Neural cell (in vitro differentiated cells): ENCODE data around the gene HRK. TPM values are rescaled to one million over a fixed set of nuclear protein-coding genes. Genes with fewer than 3 reads are reported as not detected.
A peak's percentile ranks its signal among the peaks of the same experiment; 100 is the strongest.

ENCODE experiments used
- H2AFZ ChIP-seq: fragments of 200-600, 300-800 bp; sonication (generic), shearing (Covaris generic); 2 replicates; pipeline ENCODE4 v1.6.0; 2014; ENCODE audit warnings: low read depth, mild to moderate bottlenecking, antibody characterized with exemption, low read length, moderate library complexity
- H3F3A ChIP-seq: fragments of 200-600 bp; shearing (Covaris generic); 2 replicates; pipeline ENCODE4 v1.6.1; 2016; ENCODE audit warnings: mild to moderate bottlenecking, moderate library complexity, mixed read lengths, antibody characterized with exemption, low read length; ENCODE audit not compliant: insufficient read depth, poor library complexity, severe bottlenecking
- H3K27ac ChIP-seq: fragments of 200-600, 300-800 bp; sonication (generic), shearing (Covaris generic); 2 replicates; pipeline ENCODE4 v1.5.1; 2014; ENCODE audit warnings: mild to moderate bottlenecking, low read length, moderate library complexity
- H3K27me3 ChIP-seq: fragments of 300-800, 200-600 bp; sonication (generic), shearing (Covaris generic); 2 replicates; pipeline ENCODE4 v1.6.0; 2014; ENCODE audit warnings: mild to moderate bottlenecking, low read depth, low read length, moderate library complexity; ENCODE audit not compliant: insufficient read depth
- H3K36me3 ChIP-seq: fragments of 300-800, 200-600 bp; sonication (generic), shearing (Covaris generic); 2 replicates; pipeline ENCODE4 v1.5.1; 2014; ENCODE audit warnings: mild to moderate bottlenecking, antibody characterized with exemption, low read length, moderate library complexity; ENCODE audit not compliant: insufficient read depth
- H3K4me2 ChIP-seq: fragments of 300-800, 200-600 bp; sonication (generic), shearing (Covaris generic); 2 replicates; pipeline ENCODE4 v1.6.0; 2014; ENCODE audit warnings: mild to moderate bottlenecking, low read length
- H3K4me3 ChIP-seq: fragments of 300-800, 200-600 bp; sonication (generic), shearing (Covaris generic); 2 replicates; pipeline ENCODE4 v1.5.1; 2014; ENCODE audit warnings: mild to moderate bottlenecking, low read length, moderate library complexity
- H3K79me2 ChIP-seq: fragments of 200-600 bp; shearing (Covaris generic); replicated peaks from 2 replicates; pipeline ENCODE4 v1.6.0; 2014; ENCODE audit warnings: mild to moderate bottlenecking, low read length, moderate library complexity; ENCODE audit not compliant: insufficient read depth
- H3K9ac ChIP-seq: fragments of 300-800, 200-600 bp; sonication (generic), shearing (Covaris generic); 2 replicates; pipeline ENCODE4 v1.6.1; 2016; ENCODE audit warnings: mild to moderate bottlenecking, low read length, mixed read lengths
- H3K9me2 ChIP-seq: fragments of 200-600 bp; shearing (Covaris generic); 2 replicates; pipeline ENCODE4 v1.6.1; 2016; ENCODE audit warnings: mild to moderate bottlenecking, low read length, mixed read lengths; ENCODE audit not compliant: insufficient read depth
- H3K9me3 ChIP-seq: fragments of 200-600, 300-800 bp; sonication (generic), shearing (Covaris generic); 2 replicates; pipeline ENCODE4 v1.6.1; 2016; ENCODE audit warnings: mild to moderate bottlenecking, mixed run types, low read length, moderate library complexity, mixed read lengths
- H4K20me1 ChIP-seq: fragments of 200-600 bp; shearing (Covaris generic); 2 replicates; pipeline ENCODE4 v1.6.1; 2016; ENCODE audit warnings: mild to moderate bottlenecking, mixed run types; ENCODE audit not compliant: insufficient read depth
- EP300 ChIP-seq: fragments of 450-650 bp; conservative IDR thresholded peaks from 2 replicates; pipeline ENCODE4 v1.6.1; 2014; ENCODE audit warnings: antibody characterized with exemption, mild to moderate bottlenecking, moderate library complexity; ENCODE audit not compliant: poor library complexity, severe bottlenecking
- EZH2 ChIP-seq: fragments of 200-600, 300-800 bp; shearing (Covaris generic), sonication (generic); IDR thresholded peaks from 2 replicates; pipeline ENCODE4 v1.6.1; 2014; ENCODE audit warnings: antibody characterized with exemption, low read length, borderline replicate concordance, mild to moderate bottlenecking; ENCODE audit not compliant: insufficient read depth, poor library complexity, severe bottlenecking
- MXI1 ChIP-seq: fragments of 450-650 bp; conservative IDR thresholded peaks from 2 replicates; pipeline ENCODE4 v1.6.1; 2014; ENCODE audit warnings: antibody characterized with exemption, mild to moderate bottlenecking; ENCODE audit not compliant: poor library complexity, severe bottlenecking
- POLR2AphosphoS5 ChIP-seq: IDR thresholded peaks from 2 replicates; pipeline ENCODE4 v1.6.1; 2012
- RAD21 ChIP-seq: fragments of 450-650 bp; conservative IDR thresholded peaks from 2 replicates; pipeline ENCODE4 v1.6.1; 2014; ENCODE audit warnings: antibody characterized with exemption, mild to moderate bottlenecking, moderate library complexity
- SMC3 ChIP-seq: fragments of 450-650 bp; conservative IDR thresholded peaks from 2 replicates; pipeline ENCODE4 v1.6.1; 2014; ENCODE audit warnings: antibody characterized with exemption, mild to moderate bottlenecking, moderate library complexity; ENCODE audit not compliant: poor library complexity
- TAF1 ChIP-seq: IDR thresholded peaks from 2 replicates; pipeline ENCODE4 v1.6.1; 2012; ENCODE audit warnings: low read depth
- polyA plus RNA-seq: library from polyadenylated mRNA; depleted of rRNA; stranded (reverse); fragments of >200 nt; gene quantifications from 2 replicates; pipeline ENCODE4 v1.2.3, GENCODE V29; 2014
- TF ChIP-seq, protein P1 (sequence below): fragments of 450-650 bp; IDR thresholded peaks from 2 replicates; pipeline ENCODE4 v1.5.1; 2014; ENCODE audit warnings: antibody characterized with exemption, mild to moderate bottlenecking, moderate library complexity; ENCODE audit not compliant: poor library complexity, severe bottlenecking
- TF ChIP-seq, protein P2 (sequence below): IDR thresholded peaks from 2 replicates; pipeline ENCODE4 v1.6.1; 2012; ENCODE audit warnings: borderline replicate concordance

HRK gene
- polyA plus RNA-seq, 1 donor from 2014 or later: 1.4 TPM

DNA sequence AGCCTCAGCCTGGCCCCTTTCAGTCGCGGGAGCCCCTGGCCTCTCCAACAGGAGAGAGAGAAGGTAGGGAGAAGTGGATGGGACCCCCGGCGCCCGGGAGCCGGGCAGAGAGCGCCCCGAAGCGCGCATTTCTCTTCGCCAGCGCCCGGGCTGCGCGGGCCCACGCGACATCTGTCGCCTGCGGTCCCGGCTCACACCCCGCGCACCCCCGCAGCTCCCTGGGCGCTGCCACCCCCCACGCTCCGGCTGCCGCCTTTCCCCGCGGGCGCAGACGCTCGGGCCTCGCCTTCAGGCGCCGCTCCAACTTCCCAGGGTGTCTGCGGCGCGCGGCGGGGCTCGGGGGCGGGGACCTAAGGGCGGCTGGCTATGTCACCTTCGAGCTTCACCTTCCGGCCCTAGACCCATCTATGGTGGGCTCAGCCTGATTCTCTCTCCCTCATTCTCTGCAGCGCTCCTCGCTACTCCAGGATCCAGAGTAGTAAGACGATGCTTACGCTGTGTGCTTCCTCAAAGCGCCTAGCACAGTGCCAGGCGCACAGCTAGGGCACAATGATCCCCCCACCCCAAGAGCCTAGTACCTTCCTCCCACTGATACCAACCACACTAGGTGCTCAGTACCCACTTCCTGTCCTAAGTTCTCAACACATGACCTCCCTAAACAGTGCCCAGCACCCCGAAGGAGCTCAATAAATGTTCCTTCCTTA is 1.6 kb downstream of the HRK start:
- Histone ChIP-seq H3K36me3 (no peaks in the 10 kb centered on the region), H3K27me3 (peaks cover 79% of the 10 kb centered on the region), H3K4me2 (no peak overlapping the region), H3K9ac (peak overlapping the region; percentile 18), H3K4me3 (peak overlapping the region; percentile 69), H3F3A (no peaks in the 10 kb centered on the region), H3K9me3 (peaks cover 1% of the 10 kb centered on the region), H4K20me1 (no peaks in the 10 kb centered on the region), H3K27ac (no peak overlapping the region), H3K79me2 (no peaks in the 10 kb centered on the region), H3K9me2 (no peaks in the 10 kb centered on the region), H2AFZ (no peak overlapping the region)
- TF ChIP-seq POLR2AphosphoS5: no peak
- no peak for TF ChIP-seq EP300
- TF ChIP-seq, protein P1, sequence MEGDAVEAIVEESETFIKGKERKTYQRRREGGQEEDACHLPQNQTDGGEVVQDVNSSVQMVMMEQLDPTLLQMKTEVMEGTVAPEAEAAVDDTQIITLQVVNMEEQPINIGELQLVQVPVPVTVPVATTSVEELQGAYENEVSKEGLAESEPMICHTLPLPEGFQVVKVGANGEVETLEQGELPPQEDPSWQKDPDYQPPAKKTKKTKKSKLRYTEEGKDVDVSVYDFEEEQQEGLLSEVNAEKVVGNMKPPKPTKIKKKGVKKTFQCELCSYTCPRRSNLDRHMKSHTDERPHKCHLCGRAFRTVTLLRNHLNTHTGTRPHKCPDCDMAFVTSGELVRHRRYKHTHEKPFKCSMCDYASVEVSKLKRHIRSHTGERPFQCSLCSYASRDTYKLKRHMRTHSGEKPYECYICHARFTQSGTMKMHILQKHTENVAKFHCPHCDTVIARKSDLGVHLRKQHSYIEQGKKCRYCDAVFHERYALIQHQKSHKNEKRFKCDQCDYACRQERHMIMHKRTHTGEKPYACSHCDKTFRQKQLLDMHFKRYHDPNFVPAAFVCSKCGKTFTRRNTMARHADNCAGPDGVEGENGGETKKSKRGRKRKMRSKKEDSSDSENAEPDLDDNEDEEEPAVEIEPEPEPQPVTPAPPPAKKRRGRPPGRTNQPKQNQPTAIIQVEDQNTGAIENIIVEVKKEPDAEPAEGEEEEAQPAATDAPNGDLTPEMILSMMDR: no peak
- no peak for TF ChIP-seq RAD21
- no peak for TF ChIP-seq MXI1
- TF ChIP-seq TAF1: no peak
- TF ChIP-seq EZH2: no peak
- no peak for TF ChIP-seq SMC3
- TF ChIP-seq, protein P2, sequence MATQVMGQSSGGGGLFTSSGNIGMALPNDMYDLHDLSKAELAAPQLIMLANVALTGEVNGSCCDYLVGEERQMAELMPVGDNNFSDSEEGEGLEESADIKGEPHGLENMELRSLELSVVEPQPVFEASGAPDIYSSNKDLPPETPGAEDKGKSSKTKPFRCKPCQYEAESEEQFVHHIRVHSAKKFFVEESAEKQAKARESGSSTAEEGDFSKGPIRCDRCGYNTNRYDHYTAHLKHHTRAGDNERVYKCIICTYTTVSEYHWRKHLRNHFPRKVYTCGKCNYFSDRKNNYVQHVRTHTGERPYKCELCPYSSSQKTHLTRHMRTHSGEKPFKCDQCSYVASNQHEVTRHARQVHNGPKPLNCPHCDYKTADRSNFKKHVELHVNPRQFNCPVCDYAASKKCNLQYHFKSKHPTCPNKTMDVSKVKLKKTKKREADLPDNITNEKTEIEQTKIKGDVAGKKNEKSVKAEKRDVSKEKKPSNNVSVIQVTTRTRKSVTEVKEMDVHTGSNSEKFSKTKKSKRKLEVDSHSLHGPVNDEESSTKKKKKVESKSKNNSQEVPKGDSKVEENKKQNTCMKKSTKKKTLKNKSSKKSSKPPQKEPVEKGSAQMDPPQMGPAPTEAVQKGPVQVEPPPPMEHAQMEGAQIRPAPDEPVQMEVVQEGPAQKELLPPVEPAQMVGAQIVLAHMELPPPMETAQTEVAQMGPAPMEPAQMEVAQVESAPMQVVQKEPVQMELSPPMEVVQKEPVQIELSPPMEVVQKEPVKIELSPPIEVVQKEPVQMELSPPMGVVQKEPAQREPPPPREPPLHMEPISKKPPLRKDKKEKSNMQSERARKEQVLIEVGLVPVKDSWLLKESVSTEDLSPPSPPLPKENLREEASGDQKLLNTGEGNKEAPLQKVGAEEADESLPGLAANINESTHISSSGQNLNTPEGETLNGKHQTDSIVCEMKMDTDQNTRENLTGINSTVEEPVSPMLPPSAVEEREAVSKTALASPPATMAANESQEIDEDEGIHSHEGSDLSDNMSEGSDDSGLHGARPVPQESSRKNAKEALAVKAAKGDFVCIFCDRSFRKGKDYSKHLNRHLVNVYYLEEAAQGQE: no peak

DNA sequence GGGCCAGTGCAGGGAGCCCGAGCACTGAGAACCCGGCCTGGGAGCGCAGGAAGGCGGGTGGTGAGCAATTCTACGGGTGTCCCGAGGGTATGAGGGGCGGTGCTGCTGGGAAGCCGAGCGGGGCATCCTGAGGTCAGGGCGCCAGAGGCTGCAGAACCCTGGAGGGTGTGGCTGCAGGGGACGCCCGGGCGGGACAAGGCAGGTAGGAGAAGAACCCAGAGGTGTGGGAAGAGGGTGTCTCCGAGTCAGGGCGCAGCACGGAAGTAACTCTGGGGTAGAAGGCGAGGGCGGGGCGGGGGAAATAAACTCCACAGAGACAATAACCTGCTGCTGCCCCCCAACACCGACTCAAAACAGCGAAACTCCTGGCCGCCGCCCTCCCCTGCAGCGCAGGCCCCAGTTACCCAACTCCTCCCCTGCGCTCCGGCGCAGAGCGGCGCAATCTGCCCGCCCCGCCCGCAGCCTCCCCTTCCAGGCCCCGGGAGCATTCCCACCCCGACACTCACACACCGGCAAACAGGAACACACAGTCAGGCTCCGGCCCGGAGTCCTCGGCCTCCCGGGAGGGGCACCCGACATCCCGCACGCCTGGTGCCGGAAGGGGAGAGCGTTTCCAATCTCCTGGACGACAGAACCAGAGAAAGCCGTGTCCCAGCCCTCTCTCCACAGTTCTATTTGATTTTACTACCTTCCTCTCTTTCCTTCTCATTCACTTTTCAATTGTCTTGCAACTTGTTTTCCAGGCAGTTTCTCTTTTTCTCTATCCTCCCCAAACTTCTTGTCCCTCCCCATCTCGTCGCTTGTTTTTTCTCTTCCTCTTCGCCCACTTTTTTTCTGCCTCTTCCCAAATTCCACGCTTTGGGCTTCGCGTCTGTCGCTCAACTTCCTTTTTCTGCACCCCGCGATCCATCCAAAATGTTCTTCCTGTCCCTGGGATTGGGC is 2.4 kb downstream of the HRK start:
- no peaks in the 10 kb centered on the region for H3F3A ChIP-seq
- peaks cover 71% of the 10 kb centered on the region for H3K27me3 ChIP-seq
- H3K36me3 ChIP-seq: no peaks in the 10 kb centered on the region
- H3K9me3 ChIP-seq: peaks cover 6% of the 10 kb centered on the region
- H4K20me1 ChIP-seq: no peaks in the 10 kb centered on the region
- peak overlapping the region; percentile 10 for H3K4me2 ChIP-seq
- H3K27ac ChIP-seq: no peak overlapping the region
- peak overlapping the region; percentile 69 for H3K4me3 ChIP-seq
- H3K9me2 ChIP-seq: no peaks in the 10 kb centered on the region
- H2AFZ ChIP-seq: no peak overlapping the region
- H3K9ac ChIP-seq: peak overlapping the region; percentile 18
- TF ChIP-seq SMC3 (no peak), TAF1 (no peak), RAD21 (no peak), MXI1 (no peak), EP300 (no peak), EZH2 (no peak), POLR2AphosphoS5 (no peak)
- TF ChIP-seq, protein P2: no peak
- TF ChIP-seq, protein P1: no peak
- no peaks in the 10 kb centered on the region for H3K79me2 ChIP-seq
